NCI-H2196 treated with DMSO at 0.1 percent for 48 hours (cell line): ENCODE measurements around the gene MT1H.

Experiments used
- DNase-seq: peaks from one replicate; lab custom pipeline; 2025; ENCODE audit not compliant: unreplicated experiment; lab: John Stamatoyannopoulos, UW

Gene MT1H

GRCh38 chr16:56636616-56637413, 32.8 kb upstream of the MT1H start:
- DNase-seq = no peak

- no peak for DNase-seq
These were observed 31.5 kb upstream of the MT1H start, which contains the start of gene MT1A for GRCh38 chr16:56637814-56638750. TSS of gene MT1A (plus strand) at chr16:56638666. CDS start at chr16:56638739, 73 bp downstream.

- DNase-seq = no peak
These were observed 30.6 kb upstream of the MT1H start for GRCh38 chr16:56639045-56639444.

GRCh38 chr16:56640076-56640475, 29.5 kb upstream of the MT1H start:
- DNase-seq = no peak

- DNase-seq = no peak
These were observed 28.4 kb upstream of the MT1H start for GRCh38 chr16:56641166-56641565.

GRCh38 chr16:56643080-56643778, 26.4 kb upstream of the MT1H start:
- DNase-seq = no peak

GRCh38 chr16:56643833-56644232, 25.8 kb upstream of the MT1H start:
- no peak for DNase-seq

- no peak for DNase-seq
These were observed 24.3 kb upstream of the MT1H start for GRCh38 chr16:56645311-56645710.

- DNase-seq = no peak
These were observed 23.8 kb upstream of the MT1H start for GRCh38 chr16:56645838-56646237.

GRCh38 chr16:56647641-56648431, 21.8 kb upstream of the MT1H start:
- no peak for DNase-seq

GRCh38 chr16:56649271-56649670, 20.3 kb upstream of the MT1H start:
- DNase-seq = no peak

- no peak for DNase-seq
These were observed 19.8 kb upstream of the MT1H start for GRCh38 chr16:56649820-56650219.

- DNase-seq = no peak
These were observed 18.0 kb upstream of the MT1H start, which contains the start of gene MT1B for GRCh38 chr16:56651586-56651985. TSS of gene MT1B (plus strand) at chr16:56651886. CDS start at chr16:56651954, 68 bp downstream.

GRCh38 chr16:56652600-56652999, 17.0 kb upstream of the MT1H start:
- DNase-seq = no peak

- DNase-seq = no peak
These were observed 16.4 kb upstream of the MT1H start for GRCh38 chr16:56653218-56653617.

GRCh38 chr16:56657555-56658326, 11.9 kb upstream of the MT1H start, which contains the start of gene MT1F:
TSS of gene MT1F (plus strand) at chr16:56657959. CDS start at chr16:56658059, 100 bp downstream.
- DNase-seq = no peak

- DNase-seq = no peak
These were observed 11.2 kb upstream of the MT1H start for GRCh38 chr16:56658327-56658875.

GRCh38 chr16:56662357-56663354, 7.0 kb upstream of the MT1H start:
- no peak for DNase-seq
